ENCODE measurements around the gene MYOCOS. TPM values are rescaled to one million over a fixed set of nuclear protein-coding genes. Genes with fewer than 3 reads are reported as not detected.

MYOCOS gene
- polyA plus RNA-seq, 4 donors, result 0.26 to 0.58 (median 0.43) TPM

GRCh38 chr1:171623651-171624331, 1.7 kb downstream of the MYOCOS start:
- no peak for DNase-seq (ENCODE audit: low read depth in 4 of 4, low spot score in 3 of 4)

GRCh38 chr1:171625225-171625624, 3.2 kb downstream of the MYOCOS start:
- no peak for DNase-seq (ENCODE audit: low read depth in 4 of 4, low spot score in 3 of 4)

DNA sequence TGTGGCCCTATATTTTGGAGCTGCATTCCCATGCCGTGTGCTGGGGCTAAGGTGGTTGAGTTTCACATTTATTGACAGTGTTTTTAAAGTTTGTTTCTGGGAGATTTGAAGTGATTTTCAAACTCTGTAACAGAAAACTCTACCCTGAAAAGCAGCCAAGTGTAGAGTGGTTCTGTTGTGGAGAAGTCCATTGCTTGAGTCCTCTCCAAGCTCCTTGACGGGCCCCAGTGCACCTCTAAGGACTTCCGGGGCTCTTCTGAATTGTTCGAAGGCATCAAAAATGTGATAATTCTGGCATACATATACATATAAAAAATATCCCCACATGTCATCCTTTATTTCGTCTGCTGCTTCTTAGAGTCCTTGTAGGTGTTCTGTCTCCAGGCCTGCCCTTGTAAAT, 5.0 kb downstream of the MYOCOS start:
- DNase-seq (ENCODE audit: low read depth in 4 of 4, low spot score in 3 of 4), result no peak

DNA sequence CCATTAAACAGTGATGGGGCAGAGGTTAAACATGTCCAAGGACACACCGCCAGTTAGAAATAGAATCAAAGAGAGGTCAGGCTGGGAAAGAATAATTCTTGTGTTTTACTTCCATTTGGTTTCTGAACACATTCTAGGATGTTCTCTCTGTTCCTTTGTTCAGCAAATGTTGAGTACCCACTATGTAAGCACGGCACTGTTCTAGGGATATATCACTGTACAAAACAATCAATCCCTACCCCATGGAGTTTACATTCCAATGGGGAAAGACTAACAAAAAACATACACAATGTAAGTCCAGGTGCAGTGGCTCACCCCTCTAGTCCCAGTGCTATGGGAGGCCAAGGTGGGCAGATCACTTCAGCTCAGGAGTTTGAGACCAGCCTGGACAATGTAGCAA, 6.2 kb downstream of the MYOCOS start:
- DNase-seq (ENCODE audit: low read depth in 4 of 4, low spot score in 3 of 4), result no peak

DNA sequence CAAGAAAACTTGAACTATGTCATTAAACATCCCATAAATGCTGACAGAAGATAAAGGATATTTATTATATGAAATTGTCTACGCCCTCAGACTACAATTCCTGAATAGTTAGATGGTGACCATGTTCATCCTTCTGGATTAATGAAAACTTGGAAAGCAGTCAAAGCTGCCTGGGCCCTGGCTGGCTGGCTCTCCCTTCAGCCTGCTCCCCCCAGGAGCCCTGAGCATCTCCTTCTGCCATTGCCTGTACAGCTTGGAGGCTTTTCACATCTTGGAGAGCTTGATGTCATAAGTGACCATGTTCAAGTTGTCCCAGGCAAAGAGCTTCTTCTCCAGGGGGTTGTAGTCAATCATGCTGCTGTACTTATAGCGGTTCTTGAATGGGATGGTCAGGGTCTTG, 13.6 kb downstream of the MYOCOS start:
- no peak for DNase-seq (ENCODE audit: low read depth in 4 of 4, low spot score in 3 of 4)

GRCh38 chr1:171636141-171636540, 14.1 kb downstream of the MYOCOS start:
- DNase-seq (ENCODE audit: low read depth in 4 of 4, low spot score in 3 of 4), result no peak

GRCh38 chr1:171637928-171638576, 16.0 kb downstream of the MYOCOS start:
- DNase-seq (ENCODE audit: low read depth in 4 of 4, low spot score in 3 of 4), result no peak

DNA sequence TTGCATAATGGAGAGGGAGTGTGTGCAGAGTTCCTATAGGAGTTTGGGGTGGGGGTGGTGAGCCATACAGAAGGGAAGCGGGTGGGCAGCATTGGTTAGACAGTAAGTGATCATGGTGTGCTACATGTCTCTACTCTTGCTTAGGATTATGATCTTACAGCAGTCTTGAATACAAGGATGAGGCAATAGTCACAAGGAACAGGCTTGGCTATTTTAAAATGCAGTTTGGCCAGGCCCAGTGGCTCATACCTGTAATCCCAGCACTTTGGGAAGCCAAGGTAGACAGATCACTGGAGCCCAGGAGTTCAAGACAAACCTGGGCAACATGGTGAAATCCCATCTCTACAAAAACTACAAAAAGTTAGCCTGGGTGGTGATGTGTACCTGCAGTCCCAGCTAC, 18.2 kb downstream of the MYOCOS start:
- no peak for DNase-seq (ENCODE audit: low read depth in 4 of 4, low spot score in 3 of 4)

DNA sequence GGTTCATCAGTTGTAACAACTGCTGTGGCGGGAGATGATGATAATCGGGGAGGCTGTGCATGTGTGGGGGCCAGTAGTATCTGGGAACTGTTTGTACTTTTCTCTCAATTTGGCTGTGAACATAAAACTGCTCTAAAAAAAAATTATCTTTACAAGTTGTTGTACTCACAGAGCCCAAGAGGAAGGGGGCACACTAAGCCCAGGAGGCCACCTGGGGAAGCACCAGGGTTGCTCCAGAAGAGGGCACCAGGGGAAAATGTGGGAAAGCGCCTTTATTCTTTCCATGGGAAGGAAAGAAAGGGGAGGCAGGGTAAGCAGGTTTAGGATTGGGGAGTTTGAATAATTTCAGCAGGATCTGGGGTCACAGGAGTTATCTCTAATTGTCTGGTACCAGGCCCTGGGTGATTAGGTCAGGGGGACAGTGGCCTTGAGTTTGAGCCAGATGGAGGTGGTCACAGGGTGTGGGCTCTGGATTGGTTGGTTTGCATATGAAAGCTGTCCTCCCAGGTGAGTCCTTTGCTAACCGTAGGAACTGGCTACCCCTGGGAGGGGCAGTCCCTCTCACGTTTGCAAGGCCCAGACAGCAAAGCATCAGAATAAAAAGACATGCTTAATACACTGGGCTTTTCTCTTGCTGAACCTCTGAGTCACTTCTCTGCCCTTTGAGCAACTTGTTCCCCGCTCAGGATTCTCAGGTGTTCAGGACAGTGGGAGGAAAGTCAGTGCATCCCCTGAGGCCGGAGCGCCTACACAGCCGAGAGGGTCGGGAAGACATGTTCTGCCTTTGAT, 19.2 kb downstream of the MYOCOS start:
- no peak for DNase-seq (ENCODE audit: low read depth in 4 of 4, low spot score in 3 of 4)

GRCh38 chr1:171642197-171642596, 20.2 kb downstream of the MYOCOS start:
- no peak for DNase-seq (ENCODE audit: low read depth in 4 of 4, low spot score in 3 of 4)

- DNase-seq (ENCODE audit: low read depth in 4 of 4, low spot score in 3 of 4), result no peak
These were observed 21.1 kb downstream of the MYOCOS start for GRCh38 chr1:171643156-171643555.

- DNase-seq (ENCODE audit: low read depth in 4 of 4, low spot score in 3 of 4), result peak; percentile 81 to 85 (median 84)
These were observed 22.9 kb downstream of the MYOCOS start for GRCh38 chr1:171644805-171645483.

DNA sequence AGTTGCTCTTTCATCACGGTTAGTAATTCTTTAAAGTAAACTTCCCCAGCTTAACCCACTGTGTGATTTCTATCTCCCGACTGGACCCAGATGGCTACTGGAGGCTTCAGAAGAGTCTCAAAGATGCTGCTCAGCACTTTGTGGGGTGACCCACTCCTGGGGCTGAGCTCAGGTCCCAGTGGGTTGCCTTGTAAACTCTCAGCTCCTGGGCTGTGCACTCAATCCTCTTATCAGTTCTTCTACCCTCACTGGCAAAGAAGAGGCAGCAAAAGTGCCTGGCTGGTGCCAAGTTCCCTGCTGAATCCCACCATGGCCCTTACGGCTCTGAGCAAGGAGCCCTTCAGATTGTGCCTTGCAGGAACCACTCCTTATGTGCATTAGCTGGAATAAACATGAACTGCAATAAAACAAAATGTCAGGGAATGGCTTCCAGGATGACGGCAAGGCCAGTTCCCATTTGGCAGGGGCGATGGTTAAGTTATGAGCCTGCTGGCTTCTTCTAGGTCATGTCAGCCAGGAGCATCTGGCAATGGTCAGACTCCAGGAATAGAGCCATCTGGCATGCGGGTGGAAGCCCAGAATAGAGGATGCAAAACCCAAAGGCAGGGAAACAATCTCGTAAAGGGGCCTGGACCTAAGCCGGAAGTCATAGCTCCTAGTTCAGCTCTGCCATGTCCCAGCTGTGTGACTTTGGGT, 23.7 kb downstream of the MYOCOS start:
- DNase-seq (ENCODE audit: low read depth in 4 of 4, low spot score in 3 of 4), result no peak

GRCh38 chr1:171646249-171646560, 24.2 kb downstream of the MYOCOS start:
- DNase-seq (ENCODE audit: low read depth in 4 of 4, low spot score in 3 of 4), result no peak

DNA sequence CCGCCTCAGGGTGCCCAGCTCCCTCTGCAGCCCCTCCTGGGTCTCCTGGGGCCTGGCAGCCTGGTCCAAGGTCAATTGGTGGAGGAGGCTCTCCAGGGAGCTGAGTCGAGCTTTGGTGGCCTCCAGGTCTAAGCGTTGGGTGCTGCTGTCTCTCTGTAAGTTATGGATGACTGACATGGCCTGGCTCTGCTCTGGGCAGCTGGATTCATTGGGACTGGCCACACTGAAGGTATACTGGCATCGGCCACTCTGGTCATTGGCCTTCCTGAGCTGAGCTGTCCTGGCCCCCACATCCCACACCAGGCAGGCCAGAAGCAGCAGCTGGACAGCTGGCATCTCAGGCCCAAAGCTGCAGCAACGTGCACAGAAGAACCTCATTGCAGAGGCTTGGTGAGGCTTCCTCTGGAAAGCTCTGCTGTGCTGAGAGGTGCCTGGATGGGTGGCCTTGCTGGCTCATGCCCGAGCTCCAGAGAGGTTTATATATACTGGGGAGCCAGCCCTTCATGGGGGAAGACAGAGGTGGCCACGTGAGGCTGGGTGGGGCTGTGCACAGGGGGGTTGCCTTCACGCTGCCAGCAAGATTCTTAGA, 30.3 kb downstream of the MYOCOS start, which contains the start of gene MYOC:
TSS of gene MYOC (minus strand) at position 455 of the 589 bp plus-strand sequence. CDS start at position 378, 77 bp downstream.
- no peak for DNase-seq (ENCODE audit: low read depth in 4 of 4, low spot score in 3 of 4)

GRCh38 chr1:171653796-171654195, 31.8 kb downstream of the MYOCOS start:
- DNase-seq (ENCODE audit: low read depth in 4 of 4, low spot score in 3 of 4), result no peak

- no peak for DNase-seq (ENCODE audit: low read depth in 4 of 4, low spot score in 3 of 4)
These were observed 32.3 kb downstream of the MYOCOS start for GRCh38 chr1:171654201-171654941.

- peak in 3 of 4 donors; percentile 47 to 64 (median 47) for DNase-seq (ENCODE audit: low read depth in 4 of 4, low spot score in 3 of 4)
These were observed 33.1 kb downstream of the MYOCOS start for GRCh38 chr1:171654942-171655745.

DNA sequence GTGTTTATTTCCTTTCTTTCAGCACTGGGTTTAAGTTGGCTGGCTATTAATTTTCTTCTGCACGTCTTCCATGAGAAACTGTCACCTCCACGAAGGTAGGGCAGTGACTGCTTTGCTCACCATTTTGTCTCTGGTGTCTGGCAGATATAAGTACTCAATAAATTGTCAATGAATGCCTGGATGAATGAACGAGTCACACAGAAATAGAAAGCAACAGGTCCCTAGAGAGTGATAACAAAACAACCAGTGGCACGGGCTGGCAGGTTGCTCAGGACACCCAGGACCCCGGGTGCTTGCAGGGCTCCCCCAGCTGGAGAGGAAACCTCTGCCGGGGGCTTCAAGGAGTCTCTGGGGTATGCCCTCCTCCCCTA, 33.7 kb downstream of the MYOCOS start:
- no peak for DNase-seq (ENCODE audit: low read depth in 4 of 4, low spot score in 3 of 4)

All from right renal pelvis (tissue), 4 donors.